Endodermal cell (in vitro differentiated cells): ENCODE results near the gene YPEL5. TPM values are rescaled to one million over a fixed set of nuclear protein-coding genes. Genes with fewer than 3 reads are reported as not detected.

Experiments
- DNase-seq: peaks from one replicate; pipeline ENCODE4 v3.0.0-alpha.2; 2017
- H3K27ac ChIP-seq: 2 replicates; pipeline ENCODE4 v1.5.1; 2013; ENCODE audit warnings: mild to moderate bottlenecking, low read depth, low read length, moderate library complexity
- H3K27me3 ChIP-seq: 2 replicates; pipeline ENCODE4 v1.6.1; 2013; ENCODE audit warnings: mild to moderate bottlenecking, low read length, moderate library complexity; ENCODE audit not compliant: insufficient read depth, control insufficient read depth, poor library complexity, severe bottlenecking
- H3K36me3 ChIP-seq: 2 replicates; pipeline ENCODE4 v1.7.0; 2013; ENCODE audit warnings: mild to moderate bottlenecking, low read length, moderate library complexity; ENCODE audit not compliant: control insufficient read depth, insufficient read depth
- H3K4me1 ChIP-seq: one replicate; pipeline ENCODE4 v1.7.0; 2013; ENCODE audit warnings: low read length; ENCODE audit not compliant: control insufficient read depth, insufficient read depth
- H3K4me3 ChIP-seq: 2 replicates; pipeline ENCODE4 v1.5.1; 2013; ENCODE audit warnings: mild to moderate bottlenecking, low read length, moderate library complexity
- H3K9ac ChIP-seq: 2 replicates; pipeline ENCODE4 v1.6.1; 2013; ENCODE audit warnings: mild to moderate bottlenecking, low read length, moderate library complexity; ENCODE audit not compliant: poor library complexity, severe bottlenecking; ENCODE audit errors: extremely low read depth
- H3K9me3 ChIP-seq: 2 replicates; pipeline ENCODE4 v1.6.1; 2013; ENCODE audit warnings: mild to moderate bottlenecking, low read length, moderate library complexity; ENCODE audit not compliant: control insufficient read depth
- H3K27ac Mint-ChIP-seq: 2 replicates; pipeline ENCODE4 v1.8.0; 2020; ENCODE audit warnings: mixed read lengths
- H3K27me3 Mint-ChIP-seq: 2 replicates; pipeline ENCODE4 v1.8.0; 2021; ENCODE audit warnings: mild to moderate bottlenecking, mixed read lengths; ENCODE audit not compliant: insufficient read depth
- H3K36me3 Mint-ChIP-seq: 2 replicates; pipeline ENCODE4 v1.8.0; 2020; ENCODE audit warnings: low read depth, mixed read lengths
- H3K4me1 Mint-ChIP-seq: 2 replicates; pipeline ENCODE4 v1.8.0; 2020; ENCODE audit warnings: mixed read lengths
- H3K4me3 Mint-ChIP-seq: 2 replicates; pipeline ENCODE4 v1.8.0; 2020; ENCODE audit warnings: mild to moderate bottlenecking, moderate library complexity, mixed read lengths
- H3K9me3 Mint-ChIP-seq: 2 replicates; pipeline ENCODE4 v1.8.0; 2020; ENCODE audit warnings: mild to moderate bottlenecking, mixed read lengths
- WGBS, 2 experiments: methylation state at CpG; one replicate each; pipeline versions ENCODE4 v1.1.5 to v1.1.7; 2013; ENCODE audit warnings: missing lambda C conversion rate in 2 of 2, mixed read lengths in 1 of 2; ENCODE audit not compliant: insufficient coverage in 1 of 2, insufficient read length in 1 of 2; 5-methylcytosine and 5-hydroxymethylcytosine counted together
- total RNA-seq, 2 donors: library from RNA; stranded (reverse); fragmentation: NEBNext Ultra II Directional in 1 of 2; extraction: Animal tissue kit (Norgen Biotek cat#: 25700) in 1 of 2; gene quantifications; 2 replicates in 1 of 2; 3 replicates in 1 of 2; pipeline ENCODE4 v1.2.1, GENCODE V29; 2021
- TF ChIP-seq, protein P1 (sequence below): fragments of 200-600 bp; sonication (generic); conservative IDR thresholded peaks from 2 replicates; pipeline ENCODE4 v1.5.0; 2021; ENCODE audit warnings: antibody characterized with exemption, mild to moderate bottlenecking

YPEL5 gene
- total RNA-seq, 2 donors from 2014 or later = 80.1 to 97.2 TPM

DNA sequence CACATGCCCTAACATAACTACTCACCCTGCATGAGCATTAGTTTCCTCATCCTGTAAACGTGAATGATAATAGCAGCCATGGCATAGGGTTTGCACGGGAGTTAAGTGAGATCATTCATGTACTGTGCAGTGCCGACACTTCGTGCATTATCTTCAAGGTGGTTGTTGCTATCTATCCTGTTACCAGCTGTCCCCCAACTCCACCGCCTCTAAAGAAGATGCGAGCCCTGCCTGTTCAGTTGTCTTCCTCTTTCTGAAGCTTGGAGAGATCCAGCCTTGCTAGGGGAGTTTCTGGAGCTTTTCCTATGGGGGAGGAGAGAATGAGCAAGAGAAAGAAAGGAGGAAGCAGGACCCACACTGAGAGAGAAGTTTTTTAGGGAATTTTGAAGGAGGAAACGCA lies 34.4 kb downstream of the YPEL5 start:
- Histone ChIP-seq H3K4me1 (no peaks in the 10 kb centered on the region), H3K4me3 (no peak overlapping the region), H3K27ac (no peak overlapping the region), H3K36me3 (no peaks in the 10 kb centered on the region), H3K9ac (no peak overlapping the region), H3K27me3 (peaks cover 18% of the 10 kb centered on the region), H3K9me3 (no peaks in the 10 kb centered on the region)
- Mint-ChIP-seq H3K9me3 (no peaks in the 10 kb centered on the region), H3K4me1 (peaks cover 4% of the 10 kb centered on the region), H3K36me3 (no peaks in the 10 kb centered on the region), H3K27me3 (peaks cover 25% of the 10 kb centered on the region), H3K4me3 (no peak overlapping the region), H3K27ac (no peak overlapping the region)
- no peak for DNase-seq
- TF ChIP-seq, protein P1, sequence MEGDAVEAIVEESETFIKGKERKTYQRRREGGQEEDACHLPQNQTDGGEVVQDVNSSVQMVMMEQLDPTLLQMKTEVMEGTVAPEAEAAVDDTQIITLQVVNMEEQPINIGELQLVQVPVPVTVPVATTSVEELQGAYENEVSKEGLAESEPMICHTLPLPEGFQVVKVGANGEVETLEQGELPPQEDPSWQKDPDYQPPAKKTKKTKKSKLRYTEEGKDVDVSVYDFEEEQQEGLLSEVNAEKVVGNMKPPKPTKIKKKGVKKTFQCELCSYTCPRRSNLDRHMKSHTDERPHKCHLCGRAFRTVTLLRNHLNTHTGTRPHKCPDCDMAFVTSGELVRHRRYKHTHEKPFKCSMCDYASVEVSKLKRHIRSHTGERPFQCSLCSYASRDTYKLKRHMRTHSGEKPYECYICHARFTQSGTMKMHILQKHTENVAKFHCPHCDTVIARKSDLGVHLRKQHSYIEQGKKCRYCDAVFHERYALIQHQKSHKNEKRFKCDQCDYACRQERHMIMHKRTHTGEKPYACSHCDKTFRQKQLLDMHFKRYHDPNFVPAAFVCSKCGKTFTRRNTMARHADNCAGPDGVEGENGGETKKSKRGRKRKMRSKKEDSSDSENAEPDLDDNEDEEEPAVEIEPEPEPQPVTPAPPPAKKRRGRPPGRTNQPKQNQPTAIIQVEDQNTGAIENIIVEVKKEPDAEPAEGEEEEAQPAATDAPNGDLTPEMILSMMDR = no peak
- 89 to 95% methylated on average over 6 to 7 of the region's 7 CpGs for WGBS, 2 experiments

DNA sequence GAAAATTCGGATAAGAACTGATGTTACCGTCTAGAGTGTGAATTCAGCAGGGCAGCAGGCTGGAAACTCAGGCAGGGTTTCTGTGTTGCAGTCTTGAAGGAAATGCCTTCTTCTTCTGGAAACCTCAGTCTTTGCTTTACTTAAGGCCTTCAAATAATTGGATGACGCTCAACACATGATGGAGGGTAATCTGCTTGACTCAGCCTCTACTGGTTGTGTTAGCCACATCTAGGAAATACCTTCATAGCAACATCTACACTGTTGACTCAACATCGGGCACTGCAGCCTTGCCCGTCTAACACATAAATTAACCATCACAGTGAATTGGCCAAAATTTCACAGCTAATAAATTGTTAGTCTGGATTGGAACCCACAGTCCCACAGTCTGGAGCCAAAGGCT lies 37.2 kb downstream of the YPEL5 start:
- no peaks in the 10 kb centered on the region for H3K36me3 Mint-ChIP-seq
- WGBS, 2 experiments = 89 to 92% methylated on average over 3 to 5 of the region's 5 CpGs
- peaks cover 4% of the 10 kb centered on the region for H3K27me3 ChIP-seq
- H3K4me3 Mint-ChIP-seq = no peak overlapping the region
- TF ChIP-seq, protein P1 = no peak
- DNase-seq = no peak
- H3K27ac Mint-ChIP-seq = no peak overlapping the region
- H3K27ac ChIP-seq = no peak overlapping the region
- H3K4me1 ChIP-seq = no peaks in the 10 kb centered on the region
- H3K4me1 Mint-ChIP-seq = peaks cover 10% of the 10 kb centered on the region
- peaks cover 12% of the 10 kb centered on the region for H3K27me3 Mint-ChIP-seq
- H3K9ac ChIP-seq = no peak overlapping the region
- H3K4me3 ChIP-seq = no peak overlapping the region
- no peaks in the 10 kb centered on the region for H3K36me3 ChIP-seq
- H3K9me3 Mint-ChIP-seq = no peaks in the 10 kb centered on the region
- H3K9me3 ChIP-seq = no peaks in the 10 kb centered on the region

DNA sequence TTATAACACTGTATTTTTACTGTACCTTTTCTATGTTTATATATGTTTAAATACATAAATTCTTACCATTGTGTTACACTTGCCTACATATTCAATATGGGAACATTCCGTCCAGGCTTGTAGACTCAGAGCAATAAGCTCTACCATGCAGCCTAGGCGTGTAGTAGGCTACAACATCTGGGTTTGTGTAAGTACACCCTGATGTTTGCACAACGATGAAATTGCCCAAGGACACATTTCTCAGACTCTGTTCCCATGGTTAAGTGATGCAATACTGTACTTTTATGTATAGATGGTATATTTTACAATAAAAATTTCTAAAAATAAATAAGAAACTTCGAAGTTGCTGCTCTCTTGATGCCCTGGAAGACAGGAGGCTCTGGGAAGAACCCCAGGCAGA lies 38.4 kb downstream of the YPEL5 start:
- DNase-seq = no peak
- Mint-ChIP-seq H3K36me3 (no peaks in the 10 kb centered on the region), H3K27ac (no peak overlapping the region), H3K4me3 (no peak overlapping the region), H3K27me3 (peaks cover 7% of the 10 kb centered on the region), H3K4me1 (peaks cover 10% of the 10 kb centered on the region), H3K9me3 (no peaks in the 10 kb centered on the region)
- Histone ChIP-seq H3K27me3 (no peaks in the 10 kb centered on the region), H3K9me3 (no peaks in the 10 kb centered on the region), H3K27ac (no peak overlapping the region), H3K4me3 (no peak overlapping the region), H3K4me1 (no peaks in the 10 kb centered on the region), H3K9ac (no peak overlapping the region), H3K36me3 (no peaks in the 10 kb centered on the region)
- WGBS, 2 experiments = 93 to 95% methylated on average over 3 to 4 of the region's 4 CpGs
- TF ChIP-seq, protein P1 = no peak
